D341Med (cell line): ENCODE results near the gene PGAM5.
"Not testable (repeated sequence)": the region's sequence is repeated elsewhere in the genome, so short reads cannot be mapped to it uniquely, and the experiment has no call there.

Experiments used
- DNase-seq: peaks from one replicate; pipeline ENCODE4 v3.0.0; 2012; ENCODE audit warnings: low spot score

Gene PGAM5

DNA sequence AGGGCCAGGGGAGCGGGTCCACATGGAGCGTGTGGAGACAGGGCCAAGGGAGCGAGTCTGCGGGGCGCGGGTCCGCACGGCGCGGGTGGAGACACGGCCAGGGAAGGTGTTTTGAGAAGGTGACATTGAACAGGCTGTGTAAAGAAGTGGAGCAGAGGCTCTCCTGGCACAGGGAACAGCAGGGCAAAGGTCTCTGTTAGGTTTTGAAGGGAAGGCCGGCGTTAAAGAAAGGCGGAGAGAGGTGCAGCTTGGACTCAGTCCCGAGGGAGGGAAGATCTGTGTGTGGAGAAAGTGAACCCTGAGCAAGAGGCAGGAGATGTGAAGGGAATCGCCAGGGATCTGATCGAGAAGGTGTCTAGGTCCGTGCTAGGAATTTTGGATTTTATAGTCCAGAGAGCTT is 21.4 kb upstream of the PGAM5 start:
- no peak for DNase-seq

- DNase-seq = no peak
Measured at GRCh38 chr12:132690112-132690511, 20.5 kb upstream of the PGAM5 start.

GRCh38 chr12:132692030-132692429 is 18.6 kb upstream of the PGAM5 start:
- DNase-seq = not testable (repeated sequence)

- not testable (repeated sequence) for DNase-seq
Measured at GRCh38 chr12:132694888-132695287, 15.8 kb upstream of the PGAM5 start.

GRCh38 chr12:132695431-132695830 is 15.2 kb upstream of the PGAM5 start:
- DNase-seq = peak; percentile 14

DNA sequence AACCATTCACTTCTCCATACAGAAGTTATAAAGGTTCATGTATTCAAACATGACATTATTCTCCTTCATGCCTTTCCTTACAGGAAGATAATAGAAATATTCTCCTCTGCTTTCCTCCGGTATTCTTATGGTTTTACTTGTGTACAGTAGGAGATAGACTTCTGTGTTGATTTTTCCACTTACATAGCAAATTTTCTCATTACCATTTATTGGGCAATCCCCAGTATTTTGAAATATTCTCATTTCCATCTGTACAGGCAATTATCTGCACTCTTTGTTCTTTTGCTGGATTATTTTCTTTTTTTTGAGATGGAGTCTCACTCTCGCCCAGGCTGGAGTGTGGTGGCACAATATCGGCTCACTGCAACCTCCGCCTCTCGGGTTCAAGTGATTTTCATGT is 12.3 kb upstream of the PGAM5 start:
- no peak for DNase-seq

- no peak for DNase-seq
Measured at GRCh38 chr12:132700212-132700822, 10.3 kb upstream of the PGAM5 start.

- DNase-seq = no peak
Measured at GRCh38 chr12:132702640-132703039, 8.0 kb upstream of the PGAM5 start.

- no peak for DNase-seq
Measured at GRCh38 chr12:132703641-132704040, 7.0 kb upstream of the PGAM5 start.

- no peak for DNase-seq
Measured at GRCh38 chr12:132707241-132707640, 3.4 kb upstream of the PGAM5 start.

DNA sequence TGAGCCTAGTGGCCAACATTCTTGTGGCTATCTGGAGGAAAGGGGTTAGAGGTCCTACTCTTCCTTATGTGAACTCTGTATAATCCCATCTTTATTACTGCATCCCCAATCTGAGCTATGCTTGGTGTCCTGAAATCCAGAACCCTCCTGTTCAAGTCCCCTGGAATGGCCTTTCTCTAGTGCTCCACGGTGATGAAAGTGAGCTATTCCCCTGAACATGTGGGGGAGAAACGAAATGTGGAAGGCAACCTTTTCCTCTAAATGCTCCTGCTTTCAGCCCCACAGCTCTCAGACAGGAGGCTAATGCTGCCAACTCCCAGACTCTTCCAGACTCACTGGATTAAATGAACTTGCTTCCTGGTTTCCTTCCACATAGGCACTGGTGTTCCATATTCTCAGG is 2.5 kb upstream of the PGAM5 start:
- no peak for DNase-seq

- no peak for DNase-seq
Measured at GRCh38 chr12:132710043-132710404, 618 bp upstream of the PGAM5 start.

DNA sequence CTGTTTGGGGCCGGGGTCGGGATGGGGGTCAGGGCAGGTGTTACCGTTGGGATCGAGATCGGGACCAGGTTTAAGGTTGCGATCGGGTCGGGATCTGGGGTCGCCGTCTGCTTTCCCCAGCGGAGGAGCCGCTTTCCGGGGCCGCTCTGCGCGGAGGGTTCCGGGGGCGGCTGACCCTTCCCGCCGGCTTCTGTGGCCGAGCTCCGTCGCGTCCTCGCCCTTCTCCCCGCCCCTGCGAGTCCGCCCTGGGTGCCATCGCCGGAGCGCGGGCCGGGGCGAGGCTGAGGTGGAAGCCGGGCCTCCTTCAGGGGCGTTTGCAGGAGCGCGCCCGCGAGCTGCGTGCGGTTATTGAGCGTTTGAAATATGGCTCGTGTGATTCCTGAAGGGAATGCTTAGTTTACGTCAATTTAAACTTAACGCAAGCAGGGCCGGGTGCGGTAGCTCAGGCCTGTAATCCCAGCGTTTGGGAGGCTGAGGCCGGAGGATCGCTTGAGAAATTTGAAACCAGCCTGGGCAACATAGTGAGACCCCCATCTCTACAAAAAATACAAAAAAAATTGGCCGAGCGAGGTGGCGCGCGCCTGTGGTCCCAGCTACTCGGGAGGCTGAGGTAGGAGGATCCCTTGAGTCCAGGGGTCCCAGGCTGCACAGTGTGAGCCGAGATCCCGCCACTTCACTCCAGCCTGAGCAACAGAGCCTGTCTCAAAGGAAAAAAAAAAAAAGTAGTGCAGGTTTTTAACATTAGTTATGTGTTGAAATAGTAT is 620 bp downstream of the PGAM5 start:
- DNase-seq = peak; percentile 67

DNA sequence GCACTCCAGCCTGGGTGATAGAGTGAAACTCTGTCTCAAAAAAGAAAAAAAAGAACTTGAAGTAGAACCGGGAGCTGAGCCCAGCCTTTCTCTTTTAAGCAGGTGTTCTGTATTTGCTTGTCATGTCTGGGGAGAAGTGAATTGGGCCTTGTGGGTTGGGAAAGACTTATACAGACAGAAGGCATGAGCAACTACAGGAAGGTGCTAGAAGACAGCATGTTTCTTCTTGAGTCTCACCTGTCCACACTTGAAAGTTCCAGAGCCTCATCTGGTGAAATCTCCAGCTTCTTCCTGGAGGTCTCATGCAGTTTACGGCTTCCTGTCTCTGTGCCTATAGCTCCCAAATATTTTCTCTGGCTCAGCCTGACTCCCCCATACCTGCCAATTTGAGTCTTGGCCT is 2.5 kb downstream of the PGAM5 start:
- DNase-seq = no peak

GRCh38 chr12:132715874-132716273 is 5.2 kb downstream of the PGAM5 start:
- DNase-seq = no peak

DNA sequence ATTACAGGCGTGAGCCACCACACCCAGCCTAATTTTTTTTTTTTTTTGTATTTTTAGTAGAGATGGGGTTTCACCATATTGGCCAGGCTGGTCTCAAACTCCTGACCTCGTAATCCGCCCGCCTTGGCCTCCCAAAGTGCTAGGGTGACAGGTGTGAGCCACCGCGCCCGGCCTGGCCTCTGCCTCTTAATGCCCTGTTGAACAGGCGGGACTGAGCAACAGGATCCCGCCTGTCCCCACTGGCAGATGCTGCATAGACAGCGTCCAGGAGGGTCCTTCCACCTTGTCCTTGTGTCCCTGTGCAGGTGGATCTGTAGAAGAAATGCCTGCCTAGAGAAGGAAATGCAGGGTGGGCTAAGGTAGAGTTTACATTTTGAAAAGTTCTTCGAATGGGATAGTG is 5.7 kb downstream of the PGAM5 start:
- DNase-seq = no peak

DNA sequence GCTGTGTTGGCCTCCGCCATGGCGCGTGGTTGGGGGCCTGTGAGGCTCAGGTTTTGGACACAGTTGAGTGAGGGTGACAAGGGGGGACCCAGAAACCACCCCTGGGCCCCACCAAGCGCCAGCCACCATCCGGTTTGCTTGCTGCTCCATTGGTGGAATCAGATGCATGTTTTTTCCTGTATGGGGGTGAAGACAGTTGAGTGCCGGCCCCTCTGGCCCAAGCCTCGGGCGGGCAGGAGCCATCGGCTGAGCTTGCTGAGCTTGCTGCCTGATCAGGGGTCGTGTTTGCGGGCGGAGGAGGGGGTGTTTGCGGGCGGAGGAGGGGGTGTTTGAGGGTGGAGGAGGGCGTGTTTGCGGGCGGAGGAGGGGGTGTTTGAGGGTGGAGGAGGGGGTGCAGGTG is 6.4 kb downstream of the PGAM5 start:
- DNase-seq = peak; percentile 25

DNA sequence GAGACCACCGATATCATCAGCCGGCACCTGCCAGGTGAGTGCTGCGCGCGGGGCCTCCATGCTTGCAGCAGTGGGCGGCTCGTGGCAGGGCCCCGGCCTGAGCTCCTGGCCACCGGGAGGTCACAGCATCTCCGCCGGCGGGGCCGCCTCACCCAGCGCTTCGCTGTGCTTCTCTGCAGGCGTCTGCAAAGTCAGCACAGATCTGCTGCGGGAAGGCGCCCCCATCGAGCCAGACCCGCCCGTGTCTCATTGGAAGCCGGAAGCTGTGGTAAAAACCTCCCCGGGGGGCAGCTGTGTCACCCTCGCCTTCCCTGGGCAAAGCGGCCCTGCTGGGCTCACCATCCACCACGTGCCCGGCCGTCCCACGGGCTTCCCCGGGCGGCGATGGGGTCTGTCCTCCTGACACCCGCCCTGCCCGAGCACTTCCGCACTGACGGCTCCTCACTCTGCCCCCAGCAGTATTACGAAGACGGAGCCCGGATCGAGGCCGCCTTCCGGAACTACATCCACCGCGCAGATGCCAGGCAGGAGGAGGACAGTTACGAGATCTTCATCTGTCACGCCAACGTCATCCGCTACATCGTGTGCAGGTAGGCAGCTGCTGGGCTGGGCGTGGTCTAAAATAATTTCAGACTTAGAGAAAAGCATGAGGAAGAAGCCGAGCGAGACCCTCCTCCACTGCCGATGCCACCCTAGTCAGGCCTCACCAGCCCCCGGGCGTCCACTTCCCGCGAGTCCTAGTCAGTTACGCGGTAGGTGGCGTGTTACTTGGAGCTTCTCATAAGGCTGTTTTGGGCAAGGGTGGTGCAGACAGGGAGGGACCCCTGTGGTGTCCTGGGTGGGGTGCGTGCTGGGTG is 7.1 kb downstream of the PGAM5 start:
- DNase-seq = peak; percentile 39

- DNase-seq = peak; percentile 29
Measured at GRCh38 chr12:132718644-132719043, 8.0 kb downstream of the PGAM5 start.

DNA sequence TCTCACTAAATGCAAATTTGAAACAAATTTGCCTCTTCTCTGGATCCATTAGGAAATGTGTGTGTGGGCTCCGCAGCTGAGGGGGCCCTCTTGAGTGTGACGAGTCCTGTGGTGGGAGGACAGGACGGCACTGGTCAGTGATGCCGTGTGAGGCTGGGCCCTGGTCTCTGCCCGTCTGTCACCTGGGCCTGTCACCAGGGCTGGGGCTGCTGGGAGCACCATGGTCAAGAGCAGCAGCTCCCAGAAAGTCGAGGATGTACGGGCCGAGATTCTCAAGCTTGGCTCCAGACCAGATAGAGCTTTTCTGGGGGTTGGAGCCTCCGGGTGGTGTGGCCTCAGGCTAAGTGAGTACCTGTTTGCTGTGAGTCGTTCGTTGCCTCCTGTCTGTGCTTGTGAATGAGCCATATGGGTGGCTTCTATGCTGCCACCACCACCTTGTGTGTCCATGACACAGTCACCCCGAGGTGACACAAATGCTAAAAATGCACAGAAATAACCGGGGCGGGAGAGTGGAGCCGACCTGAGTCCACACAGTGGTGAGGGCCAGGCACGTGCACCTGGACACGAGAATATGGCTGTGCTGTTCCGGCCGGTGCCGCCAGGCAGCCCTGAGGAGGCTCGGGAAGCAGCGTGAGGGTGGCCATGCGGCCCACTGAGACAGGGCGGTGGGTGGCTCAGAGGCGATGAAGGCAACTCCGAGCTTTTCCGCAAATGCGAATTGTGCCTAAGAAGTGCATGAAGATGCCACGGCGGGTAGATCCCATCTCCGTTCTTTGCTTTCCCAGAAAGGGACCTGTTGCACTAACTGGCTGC is 8.7 kb downstream of the PGAM5 start:
- DNase-seq = peak; percentile 29

GRCh38 chr12:132719954-132720324 is 9.3 kb downstream of the PGAM5 start:
- peak; percentile 27 for DNase-seq
